Transverse colon (tissue), 4 donors: ENCODE results near the gene ATF6.

Source experiments
- CTCF ChIP-seq, 5 experiments: fragments of 200-600 bp in 3 of 5; fragments of 450-650 bp in 2 of 5; sonication (generic) in 3 of 5; IDR thresholded peaks; 1 replicate in 2 of 5; 2 replicates in 3 of 5; pipeline ENCODE4 v1.5.1; 2016 to 2017; ENCODE audit warnings: antibody characterized with exemption in 5 of 5, inconsistent platforms in 3 of 5, mild to moderate bottlenecking in 2 of 5, moderate library complexity in 1 of 5
- POLR2AphosphoS5 ChIP-seq, 3 donors: sonication (generic); formaldehyde crosslinking; IDR thresholded peaks; one replicate each; pipeline ENCODE4 v1.6.1; 2016; ENCODE audit warnings: antibody characterized with exemption in 3 of 3

GRCh38 chr1:161718559-161719324, 47.4 kb upstream of the ATF6 start:
- TF ChIP-seq CTCF (IDR thresholded peaks at IDR 0.05) (no peak), POLR2AphosphoS5 (IDR thresholded peaks at IDR 0.05) (no peak)
